WERI-Rb-1 (cell line): ENCODE measurements around the gene IL1RAPL2.

Experiments used
- DNase-seq: peaks from one replicate; pipeline ENCODE4 v3.0.0-alpha.2; 2020
- H3K27ac ChIP-seq: fragments of 250-450 bp; sonication (Bioruptor Pico); 2 replicates; pipeline ENCODE4 v1.5.1; 2020; ENCODE audit warnings: mild to moderate bottlenecking, moderate library complexity
- H3K27me3 ChIP-seq: fragments of 250-450 bp; sonication (Bioruptor Pico); 2 replicates; pipeline ENCODE4 v1.5.1; 2021; ENCODE audit warnings: mild to moderate bottlenecking, low read depth, moderate library complexity; ENCODE audit not compliant: insufficient read depth, severe bottlenecking
- H3K36me3 ChIP-seq: fragments of 250-450 bp; sonication (Bioruptor Pico); 2 replicates; pipeline ENCODE4 v1.5.1; 2020; ENCODE audit warnings: mild to moderate bottlenecking, moderate library complexity
- H3K4me3 ChIP-seq: 2 replicates; pipeline ENCODE4 v1.5.1; 2011; ENCODE audit warnings: low read depth, mild to moderate bottlenecking, control low read depth, low read length
- H3K9me3 ChIP-seq: fragments of 250-450 bp; sonication (Bioruptor Pico); 2 replicates; pipeline ENCODE4 v1.5.1; 2021; ENCODE audit warnings: mild to moderate bottlenecking, moderate library complexity; ENCODE audit not compliant: severe bottlenecking
- CTCF ChIP-seq: IDR thresholded peaks from 2 replicates; pipeline ENCODE4 v1.5.1; 2011; ENCODE audit warnings: low read depth, mild to moderate bottlenecking, control low read depth, inconsistent platforms, low read length

IL1RAPL2 gene

DNA sequence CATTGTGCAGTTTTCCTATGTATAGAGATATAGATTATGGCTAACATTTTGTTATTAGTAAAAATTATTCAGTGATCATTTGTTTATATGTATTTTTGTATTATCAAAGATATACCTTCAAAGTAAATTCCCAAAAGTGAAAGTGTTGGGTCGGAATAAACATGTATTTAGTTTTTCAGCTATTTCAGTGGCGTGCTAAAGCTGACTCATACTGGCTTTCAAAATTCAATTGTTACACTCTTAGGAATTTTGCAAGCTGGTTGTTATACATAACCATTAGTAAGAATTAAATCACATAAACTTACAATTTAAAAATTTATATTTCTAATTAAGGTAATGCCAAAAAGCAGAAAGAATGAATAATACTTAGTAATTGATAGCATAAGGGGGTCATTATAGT is 968.0 kb downstream of the IL1RAPL2 start:
- Histone ChIP-seq H3K9me3 (no peaks in the 10 kb centered on the region), H3K27ac (no peak overlapping the region), H3K27me3 (peaks cover 10% of the 10 kb centered on the region), H3K4me3 (no peak overlapping the region), H3K36me3 (no peaks in the 10 kb centered on the region)
- DNase-seq, result no peak
- no peak for TF ChIP-seq CTCF

DNA sequence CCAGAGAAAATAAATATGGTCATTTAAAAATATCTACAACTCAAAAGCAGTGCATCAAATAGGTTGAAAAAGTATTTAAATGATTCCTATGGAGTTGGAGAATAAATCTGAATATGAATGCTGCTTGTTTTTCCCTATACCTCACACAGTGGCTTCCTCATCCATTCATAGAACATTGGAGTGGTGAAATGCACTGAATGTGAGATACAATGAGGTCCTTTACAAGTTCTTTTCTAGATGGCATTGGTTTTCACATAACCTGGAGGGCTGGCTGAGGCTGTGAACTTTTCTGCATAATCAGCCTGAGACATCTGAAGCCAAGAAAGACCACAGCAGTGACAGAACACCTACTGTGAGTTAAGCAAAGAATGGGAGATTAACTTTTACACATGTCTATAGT is 977.3 kb downstream of the IL1RAPL2 start:
- H3K27me3 ChIP-seq, result peaks cover 8% of the 10 kb centered on the region
- H3K4me3 ChIP-seq, result no peak overlapping the region
- peaks cover 4% of the 10 kb centered on the region for H3K9me3 ChIP-seq
- no peak for TF ChIP-seq CTCF
- no peak for DNase-seq
- no peak overlapping the region for H3K27ac ChIP-seq
- no peaks in the 10 kb centered on the region for H3K36me3 ChIP-seq

- no peak for TF ChIP-seq CTCF
- no peak for DNase-seq
These were observed 984.2 kb downstream of the IL1RAPL2 start for GRCh38 chrX:105550043-105550663.

DNA sequence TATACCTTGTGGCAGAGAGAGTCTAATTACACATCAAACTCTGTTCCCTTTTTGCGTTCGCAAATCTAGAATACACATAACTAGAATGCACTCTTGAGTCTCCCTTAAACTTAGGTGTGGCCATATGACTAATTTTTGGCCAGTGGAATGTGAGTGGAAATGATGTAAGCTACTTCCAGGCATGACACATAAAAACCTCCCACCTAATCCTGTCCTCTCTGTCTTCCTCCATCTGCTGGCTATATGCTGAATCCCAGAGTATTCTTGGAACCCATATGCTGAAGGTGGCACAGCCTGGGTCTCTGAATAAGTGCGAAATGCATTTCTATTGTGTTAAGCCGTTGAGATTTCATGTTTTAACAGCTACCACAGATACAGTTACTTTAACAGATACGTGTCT is 986.4 kb downstream of the IL1RAPL2 start:
- Histone ChIP-seq H3K9me3 (no peaks in the 10 kb centered on the region), H3K27me3 (peaks cover 12% of the 10 kb centered on the region), H3K27ac (no peak overlapping the region), H3K4me3 (no peak overlapping the region), H3K36me3 (no peaks in the 10 kb centered on the region)
- no peak for TF ChIP-seq CTCF
- DNase-seq, result no peak

More at GRCh38 chrX:105550043-105550663, 984.2 kb downstream of the IL1RAPL2 start:
- Histone ChIP-seq H3K27ac (no peak overlapping the region), H3K36me3 (no peaks in the 10 kb centered on the region), H3K9me3 (no peaks in the 10 kb centered on the region), H3K27me3 (peaks cover 17% of the 10 kb centered on the region), H3K4me3 (no peak overlapping the region)

DNA sequence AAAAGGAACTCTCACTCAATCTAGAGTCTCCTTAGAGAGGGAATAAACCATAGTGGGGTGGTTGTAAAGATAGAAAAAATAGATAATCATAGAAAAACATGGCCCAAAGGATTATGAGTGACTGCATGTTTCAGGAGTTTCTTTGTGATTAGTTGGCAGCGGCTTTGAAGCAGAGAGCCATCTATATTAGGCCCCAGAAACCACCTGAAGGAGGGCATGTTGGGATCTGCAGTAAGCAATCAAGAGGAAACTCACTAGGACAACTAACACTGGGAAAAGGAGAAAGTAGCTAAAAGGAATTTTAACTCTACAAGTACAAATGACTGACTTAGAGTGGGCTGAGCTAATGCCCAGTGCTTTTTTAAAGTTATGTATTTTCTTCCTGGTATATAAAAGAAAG is 987.1 kb downstream of the IL1RAPL2 start:
- Histone ChIP-seq H3K27ac (no peak overlapping the region), H3K36me3 (no peaks in the 10 kb centered on the region), H3K4me3 (no peak overlapping the region), H3K9me3 (no peaks in the 10 kb centered on the region), H3K27me3 (peaks cover 14% of the 10 kb centered on the region)
- DNase-seq, result no peak
- TF ChIP-seq CTCF, result no peak

DNA sequence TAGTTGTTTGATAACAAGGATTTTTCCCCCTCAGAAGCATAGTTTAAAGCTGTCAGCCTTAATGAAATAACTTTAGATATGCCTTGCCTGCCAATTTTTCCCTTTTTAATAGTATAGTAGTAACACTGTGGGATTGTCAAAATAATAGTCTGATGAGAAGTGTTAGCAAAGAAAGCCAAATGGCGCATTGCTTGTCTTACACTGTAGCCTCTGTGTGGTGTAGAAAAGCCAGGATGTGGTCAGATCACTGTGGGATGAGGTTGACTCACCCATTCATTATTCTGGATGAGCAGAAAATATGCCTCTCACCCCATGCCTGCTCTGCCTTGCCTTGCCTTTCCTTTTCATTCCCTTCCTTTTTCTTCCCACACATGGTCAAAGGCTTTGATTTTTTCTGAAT is 998.5 kb downstream of the IL1RAPL2 start:
- Histone ChIP-seq H3K36me3 (no peaks in the 10 kb centered on the region), H3K27ac (no peak overlapping the region), H3K27me3 (no peaks in the 10 kb centered on the region), H3K4me3 (no peak overlapping the region), H3K9me3 (no peaks in the 10 kb centered on the region)
- no peak for DNase-seq
- no peak for TF ChIP-seq CTCF
